Stimulated activated effector memory CD8-positive, alpha-beta T cell treated with anti-CD3 and anti-CD28 coated beads, Interleukin-12 subunit alpha, Interleukin-12 subunit beta, amount 100 ng/mL, for 72 hours (primary cell): ENCODE measurements around the gene BNIP2.
"Not testable (repeated sequence)": the region's sequence is repeated elsewhere in the genome, so short reads cannot be mapped to it uniquely, and the experiment has no call there.

Experiments
- ATAC-seq: fragments of 150-1000 bp; cut with Tn5 transposase; 2 replicates; pipeline ENCODE4 v1.10.0; 2021
- DNase-seq, 2 donors: peaks; one replicate each; pipeline ENCODE4 v3.0.0; 2021 to 2022; ENCODE audit warnings: low spot score in 2 of 2
- H3K27ac Mint-ChIP-seq: one replicate; pipeline ENCODE4 v1.8.0; 2022; ENCODE audit warnings: mild to moderate bottlenecking, mixed read lengths
- H3K36me3 Mint-ChIP-seq: one replicate; pipeline ENCODE4 v1.8.0; 2022; ENCODE audit warnings: mild to moderate bottlenecking, mixed read lengths
- H3K4me1 Mint-ChIP-seq: one replicate; pipeline ENCODE4 v1.8.0; 2022; ENCODE audit warnings: mixed read lengths
- H3K4me3 Mint-ChIP-seq: one replicate; pipeline ENCODE4 v1.8.0; 2022; ENCODE audit warnings: mild to moderate bottlenecking, mixed read lengths
- H3K9me3 Mint-ChIP-seq: one replicate; pipeline ENCODE4 v1.8.0; 2022; ENCODE audit warnings: mixed read lengths

BNIP2 gene

DNA sequence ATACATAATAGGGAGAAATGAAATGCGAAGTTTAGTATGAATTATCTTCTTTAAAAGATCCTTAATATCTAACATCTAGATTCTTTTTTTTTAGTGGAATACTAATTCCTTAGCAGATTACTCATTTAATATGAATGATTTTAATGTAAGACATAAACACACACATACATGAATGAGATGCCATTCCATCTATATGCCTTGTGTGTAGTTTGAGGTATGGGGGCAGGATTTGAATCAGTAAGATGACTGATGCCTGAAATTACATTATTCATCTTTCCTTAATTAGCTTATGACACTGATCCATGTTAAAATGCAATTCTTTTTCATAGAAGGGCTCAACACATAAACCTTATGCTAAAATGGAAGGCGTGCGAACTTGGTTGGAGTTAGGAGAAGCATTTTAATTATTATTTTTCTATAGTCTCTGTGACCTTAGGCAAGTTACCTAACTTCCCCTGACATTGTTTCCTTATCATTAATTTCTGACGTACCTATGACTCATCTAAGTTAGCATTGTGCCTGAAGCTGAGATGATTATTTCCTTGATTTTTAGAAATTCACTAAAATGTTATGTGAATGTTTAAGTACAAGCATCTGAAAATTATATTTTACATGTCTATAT lies 10.8 kb upstream of the BNIP2 start:
- no peak overlapping the region for H3K4me3 Mint-ChIP-seq
- DNase-seq: no peak
- H3K36me3 Mint-ChIP-seq: no peaks in the 10 kb centered on the region
- H3K4me1 Mint-ChIP-seq: no peaks in the 10 kb centered on the region
- no peaks in the 10 kb centered on the region for H3K9me3 Mint-ChIP-seq
- no peak for ATAC-seq
- H3K27ac Mint-ChIP-seq: no peak overlapping the region

DNA sequence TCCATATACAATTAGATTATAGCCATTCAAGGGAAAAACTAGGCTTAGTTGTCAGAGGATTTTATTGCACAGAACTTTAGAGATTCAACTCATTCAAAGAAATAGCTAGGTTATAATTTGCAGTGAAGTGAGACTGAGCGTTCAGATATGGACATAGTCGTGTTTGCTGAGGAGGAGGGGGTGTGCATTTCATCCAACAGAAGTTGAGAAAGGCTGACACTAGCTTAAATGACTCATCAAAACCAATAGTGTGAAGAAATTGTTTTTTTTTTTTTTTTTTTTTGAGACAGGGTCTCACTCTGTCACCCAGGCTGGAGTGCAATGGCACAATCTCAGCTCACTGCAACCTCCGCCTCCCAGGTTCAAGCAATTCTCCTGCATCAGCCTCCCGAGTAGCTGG lies 8.9 kb upstream of the BNIP2 start:
- DNase-seq, H3K9me3 Mint-ChIP-seq, H3K4me3 Mint-ChIP-seq, H3K4me1 Mint-ChIP-seq, H3K36me3 Mint-ChIP-seq, H3K27ac Mint-ChIP-seq, ATAC-seq: not testable (repeated sequence)

DNA sequence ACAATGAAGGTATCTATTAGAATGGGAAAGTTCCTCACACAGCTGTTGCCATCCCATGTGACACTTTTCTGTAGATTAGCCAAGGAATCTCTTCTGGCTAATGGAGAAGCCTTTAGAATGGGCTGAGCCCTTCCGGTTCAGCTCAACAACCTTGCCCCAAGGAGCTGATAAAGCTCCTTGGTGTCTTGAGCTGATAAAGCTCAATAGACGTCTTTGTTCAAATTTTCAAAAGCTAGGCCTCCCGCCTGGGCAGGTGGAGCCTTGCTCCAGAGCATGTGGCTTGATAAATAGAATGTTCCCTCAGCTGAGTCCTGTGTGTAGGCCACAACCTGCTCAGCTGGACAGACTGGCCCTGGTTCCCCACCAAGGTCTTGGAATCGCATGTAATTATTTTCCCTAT lies 7.2 kb upstream of the BNIP2 start:
- Mint-ChIP-seq H3K36me3 (no peaks in the 10 kb centered on the region), H3K27ac (no peak overlapping the region), H3K4me1 (no peaks in the 10 kb centered on the region), H3K4me3 (no peak overlapping the region), H3K9me3 (no peaks in the 10 kb centered on the region)
- no peak for ATAC-seq
- DNase-seq: no peak

DNA sequence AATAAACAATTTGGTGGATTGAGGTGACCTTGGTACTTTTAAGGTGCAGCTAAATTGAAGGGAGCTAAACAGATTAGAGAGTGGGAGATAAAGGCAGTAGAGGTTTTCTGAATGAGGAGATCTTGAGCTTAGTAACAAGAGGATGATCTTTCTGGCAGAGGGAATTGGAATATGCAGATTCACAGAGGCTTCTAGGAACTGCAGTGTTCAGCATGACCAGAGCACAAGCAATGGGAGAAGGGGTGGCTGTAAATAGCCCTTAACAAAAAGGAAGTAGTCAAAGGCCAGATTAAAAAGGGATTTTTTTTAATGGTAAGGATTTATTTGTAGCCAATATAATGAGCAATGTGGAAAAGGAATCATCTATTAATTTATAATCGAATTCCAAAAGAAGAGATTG lies 5.7 kb upstream of the BNIP2 start:
- H3K9me3 Mint-ChIP-seq: no peaks in the 10 kb centered on the region
- DNase-seq (no peak), ATAC-seq (no peak)
- H3K27ac Mint-ChIP-seq: no peak overlapping the region
- H3K4me3 Mint-ChIP-seq: no peak overlapping the region
- peaks cover 7% of the 10 kb centered on the region for H3K4me1 Mint-ChIP-seq
- H3K36me3 Mint-ChIP-seq: peaks cover under 1% of the 10 kb centered on the region

DNA sequence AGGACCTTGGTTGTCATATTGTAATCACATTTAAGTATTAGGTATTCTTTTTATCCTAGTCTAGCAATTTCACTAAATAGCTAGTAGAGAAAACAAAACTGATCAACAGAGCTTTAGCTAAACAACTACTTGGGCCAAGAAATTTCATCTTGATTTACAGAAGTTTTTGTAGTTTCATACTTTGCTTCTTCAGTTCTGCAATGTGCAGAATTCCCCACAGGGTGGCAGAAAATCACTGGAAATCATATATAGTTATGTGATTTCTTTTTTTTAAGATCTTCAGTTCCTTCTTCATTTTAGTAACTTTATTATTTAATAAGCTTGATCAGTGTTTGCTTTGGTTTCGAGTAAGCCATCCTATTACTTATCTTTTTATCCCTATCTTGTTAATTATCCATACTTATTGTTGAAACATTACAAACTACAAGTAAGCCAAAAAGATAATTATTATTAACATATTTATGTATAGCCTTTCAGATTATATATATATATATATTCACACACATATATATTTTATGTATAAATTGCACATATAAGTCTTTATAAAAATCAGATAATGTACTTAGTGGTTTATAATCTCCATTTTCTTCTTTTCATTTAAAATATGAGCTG lies 2.2 kb upstream of the BNIP2 start:
- DNase-seq (no peak), ATAC-seq (no peak)
- H3K4me3 Mint-ChIP-seq: no peak overlapping the region
- H3K9me3 Mint-ChIP-seq: no peaks in the 10 kb centered on the region
- H3K27ac Mint-ChIP-seq: no peak overlapping the region
- peaks cover 31% of the 10 kb centered on the region for H3K36me3 Mint-ChIP-seq
- peaks cover 18% of the 10 kb centered on the region for H3K4me1 Mint-ChIP-seq

DNA sequence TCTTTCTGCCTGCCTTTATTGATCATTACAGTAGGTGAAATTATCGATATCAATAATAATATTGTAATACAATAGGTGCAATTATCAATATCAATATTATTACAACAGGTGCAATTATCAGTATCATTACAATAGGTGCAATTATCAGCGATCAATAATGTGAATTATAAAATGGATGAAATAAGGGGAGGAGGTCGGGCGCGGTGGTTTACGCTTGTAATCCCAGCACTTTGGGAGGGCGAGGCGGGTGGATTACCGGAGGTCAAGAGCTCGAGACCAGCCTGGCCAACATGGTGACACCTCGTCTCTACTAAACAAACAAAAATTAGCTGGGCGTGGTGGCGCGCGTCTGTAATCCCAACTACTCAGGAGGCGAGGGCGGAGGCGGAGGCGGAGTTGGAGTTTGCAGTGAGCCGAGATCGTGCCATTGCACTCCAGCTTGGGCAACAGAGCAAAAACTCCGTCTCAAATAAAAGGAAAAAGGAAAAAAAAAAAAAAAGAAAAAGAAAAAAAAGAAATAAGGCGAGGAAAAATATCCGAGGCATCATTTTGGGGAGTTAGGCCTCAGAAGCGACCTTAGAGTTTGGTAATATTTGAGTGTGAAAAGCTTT lies 611 bp upstream of the BNIP2 start:
- Mint-ChIP-seq H3K4me3 (peak overlapping the region; percentile 76), H3K4me1 (peaks cover 27% of the 10 kb centered on the region), H3K36me3 (peaks cover 44% of the 10 kb centered on the region), H3K27ac (peak overlapping the region; percentile 90), H3K9me3 (no peaks in the 10 kb centered on the region)
- ATAC-seq (peak; percentile 5), DNase-seq (peak; percentile 11 to 78)

DNA sequence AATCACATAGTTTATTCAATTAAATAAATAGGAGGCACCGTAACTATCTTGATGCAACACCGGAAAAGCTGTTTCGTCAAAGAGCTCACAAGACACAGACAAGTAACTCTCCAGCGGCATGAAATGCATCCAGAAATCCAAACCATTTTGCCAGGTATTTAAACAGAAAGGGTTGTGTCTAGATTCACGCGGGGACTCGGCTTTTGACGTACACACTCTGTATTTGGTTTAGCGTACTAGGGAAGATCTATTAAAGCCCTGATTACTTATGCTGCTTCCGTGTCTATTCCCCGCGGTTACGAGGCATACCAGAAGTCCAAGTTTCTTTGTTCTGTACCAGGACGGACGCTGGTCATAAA lies 718 bp downstream of the BNIP2 start:
- peaks cover 27% of the 10 kb centered on the region for H3K4me1 Mint-ChIP-seq
- no peak for DNase-seq
- peak overlapping the region; percentile 76 for H3K4me3 Mint-ChIP-seq
- peaks cover 47% of the 10 kb centered on the region for H3K36me3 Mint-ChIP-seq
- peak overlapping the region; percentile 90 for H3K27ac Mint-ChIP-seq
- no peaks in the 10 kb centered on the region for H3K9me3 Mint-ChIP-seq
- peak; percentile 1 for ATAC-seq

DNA sequence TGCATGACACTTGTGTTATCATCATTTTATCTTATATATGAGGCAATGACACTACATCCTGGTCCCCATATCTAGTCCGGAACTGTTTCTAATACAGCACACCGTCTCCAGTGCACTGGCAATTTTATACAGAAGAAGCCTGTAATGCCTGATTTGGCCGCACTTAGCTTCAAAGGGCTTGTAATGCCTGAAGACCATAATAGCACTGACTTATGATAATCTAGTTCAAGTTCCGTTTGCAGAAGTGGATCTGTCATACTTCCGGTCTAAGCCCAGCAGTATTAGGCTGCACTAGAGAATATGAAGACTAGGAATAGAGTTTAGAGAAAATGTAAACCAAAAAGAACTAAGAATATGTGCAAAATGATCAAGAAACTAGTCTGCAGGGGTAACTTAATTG lies 1.3 kb downstream of the BNIP2 start:
- peaks cover 53% of the 10 kb centered on the region for H3K36me3 Mint-ChIP-seq
- H3K27ac Mint-ChIP-seq: peak overlapping the region; percentile 90
- ATAC-seq: no peak
- H3K4me3 Mint-ChIP-seq: peak overlapping the region; percentile 76
- H3K4me1 Mint-ChIP-seq: peaks cover 27% of the 10 kb centered on the region
- H3K9me3 Mint-ChIP-seq: no peaks in the 10 kb centered on the region
- DNase-seq: no peak

DNA sequence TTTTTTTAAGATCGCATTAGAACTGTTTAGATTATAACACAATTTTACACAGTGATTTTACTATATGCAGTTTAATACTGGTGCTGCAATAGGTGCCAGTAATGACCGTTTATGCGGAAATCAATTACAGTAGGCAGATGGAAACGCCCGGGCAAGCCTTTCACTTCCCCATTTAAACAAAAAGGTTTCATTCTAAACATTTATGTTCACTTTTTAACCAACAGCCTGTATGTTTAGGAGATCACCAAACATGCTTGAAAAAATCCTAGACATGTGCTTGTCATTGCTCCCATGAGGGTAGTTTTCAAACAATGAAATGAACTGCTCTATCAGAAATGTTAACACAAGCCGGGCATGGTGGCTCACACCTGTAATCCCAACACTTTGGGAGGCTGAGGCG lies 2.7 kb downstream of the BNIP2 start:
- ATAC-seq: no peak
- H3K4me1 Mint-ChIP-seq: peaks cover 27% of the 10 kb centered on the region
- H3K27ac Mint-ChIP-seq: no peak overlapping the region

DNA sequence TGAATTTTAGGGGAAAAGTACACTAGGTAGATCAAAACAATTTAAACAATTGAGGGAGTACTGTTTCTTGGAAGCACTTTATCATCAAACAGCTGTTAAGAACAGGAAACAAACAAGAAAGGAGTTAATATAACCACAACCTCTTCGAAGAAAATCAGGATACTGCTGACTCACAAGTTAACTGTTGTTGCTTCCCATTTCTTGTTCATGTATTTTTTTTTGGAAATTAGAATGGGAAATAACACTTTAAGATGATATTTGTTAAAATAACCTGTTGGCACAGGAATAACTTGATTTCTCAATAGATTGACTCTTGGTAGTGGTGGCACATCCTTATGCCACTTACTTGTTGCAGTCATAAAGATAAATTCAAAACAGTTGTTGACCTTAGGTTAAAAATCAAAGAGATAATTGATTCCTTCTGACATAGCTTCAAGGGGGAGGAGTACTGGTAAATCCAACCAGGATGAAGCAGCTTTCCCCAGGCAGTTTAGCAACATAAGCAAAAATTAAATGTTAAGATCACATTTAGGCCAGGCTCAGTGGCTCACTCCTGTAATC lies 3.3 kb downstream of the BNIP2 start:
- DNase-seq: no peak
- H3K4me3 Mint-ChIP-seq: peak overlapping the region; percentile 76
- peaks cover 27% of the 10 kb centered on the region for H3K4me1 Mint-ChIP-seq
- H3K36me3 Mint-ChIP-seq: peaks cover 73% of the 10 kb centered on the region
- H3K9me3 Mint-ChIP-seq: no peaks in the 10 kb centered on the region
- H3K27ac Mint-ChIP-seq: peak overlapping the region; percentile 56
- no peak for ATAC-seq

More for the DNA sequence above, 2.7 kb downstream of the BNIP2 start:
- peak overlapping the region; percentile 76 for H3K4me3 Mint-ChIP-seq
- DNase-seq: no peak
- no peaks in the 10 kb centered on the region for H3K9me3 Mint-ChIP-seq
- H3K36me3 Mint-ChIP-seq: peaks cover 67% of the 10 kb centered on the region

DNA sequence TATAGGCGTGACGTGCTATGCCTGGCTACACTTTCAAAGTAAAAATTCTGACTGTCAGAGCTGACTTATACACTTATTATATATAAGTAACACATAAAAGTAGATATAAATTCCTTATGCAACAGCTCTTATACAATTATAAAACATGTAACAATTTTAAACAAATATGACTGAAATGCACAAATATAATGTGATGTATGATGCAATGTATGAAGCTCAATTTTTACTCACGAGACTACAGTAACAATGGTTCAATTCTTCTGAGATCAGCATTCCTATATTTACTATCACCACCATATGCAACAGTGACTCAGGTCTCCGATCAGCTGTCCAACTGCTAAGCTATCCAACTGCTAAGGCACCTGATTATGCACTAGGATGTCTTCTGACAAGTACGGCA lies 8.2 kb downstream of the BNIP2 start:
- Mint-ChIP-seq H3K27ac (no peak overlapping the region), H3K4me3 (no peak overlapping the region), H3K36me3 (peaks cover 87% of the 10 kb centered on the region), H3K4me1 (peaks cover 7% of the 10 kb centered on the region), H3K9me3 (no peaks in the 10 kb centered on the region)
- ATAC-seq (no peak), DNase-seq (no peak)

DNA sequence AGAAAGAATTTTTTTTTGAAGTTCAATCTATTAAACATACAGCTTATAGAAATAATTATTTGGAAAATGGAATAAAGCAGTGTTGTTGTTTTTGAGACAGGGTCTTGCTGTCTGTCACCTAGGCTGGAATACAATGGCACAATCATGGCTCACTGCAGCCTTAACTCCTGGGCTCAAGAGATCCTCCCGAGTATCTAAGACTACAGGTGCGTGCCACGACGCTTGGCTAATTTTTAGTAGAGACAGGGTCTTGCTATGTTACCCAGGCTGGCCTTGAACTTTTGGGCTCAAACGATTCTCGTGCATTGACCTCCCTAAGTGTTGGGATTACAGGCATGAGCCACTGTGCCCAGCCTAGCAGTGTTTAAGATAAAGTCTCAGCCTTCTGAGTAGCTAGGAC lies 8.8 kb downstream of the BNIP2 start:
- H3K4me3 Mint-ChIP-seq: no peak overlapping the region
- DNase-seq (no peak), ATAC-seq (no peak)
- H3K4me1 Mint-ChIP-seq: peaks cover 2% of the 10 kb centered on the region
- no peak overlapping the region for H3K27ac Mint-ChIP-seq
- H3K36me3 Mint-ChIP-seq: peaks cover 88% of the 10 kb centered on the region
- H3K9me3 Mint-ChIP-seq: no peaks in the 10 kb centered on the region

DNA sequence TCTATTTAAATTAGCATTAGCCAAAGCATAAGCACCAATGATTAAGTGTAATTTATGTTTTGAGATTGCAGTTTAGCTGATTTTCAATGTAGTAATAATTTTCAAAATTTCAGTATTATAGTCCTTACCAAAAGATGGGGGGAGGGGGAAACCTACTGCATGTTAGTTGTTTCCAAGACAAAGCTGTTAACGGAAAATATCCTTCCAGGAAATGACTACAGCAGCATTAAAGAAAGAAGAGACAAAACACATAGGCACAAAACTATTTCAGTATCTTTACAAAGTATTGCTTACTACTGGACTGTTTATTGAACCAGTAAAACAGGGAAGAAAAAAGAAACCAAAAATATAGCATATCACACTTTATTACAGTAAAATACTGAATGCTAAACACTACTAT lies 10.5 kb downstream of the BNIP2 start:
- no peak overlapping the region for H3K4me3 Mint-ChIP-seq
- H3K9me3 Mint-ChIP-seq: no peaks in the 10 kb centered on the region
- H3K27ac Mint-ChIP-seq: peak overlapping the region; percentile 60
- DNase-seq (no peak), ATAC-seq (no peak)
- H3K4me1 Mint-ChIP-seq: no peaks in the 10 kb centered on the region
- H3K36me3 Mint-ChIP-seq: peaks cover 100% of the 10 kb centered on the region

DNA sequence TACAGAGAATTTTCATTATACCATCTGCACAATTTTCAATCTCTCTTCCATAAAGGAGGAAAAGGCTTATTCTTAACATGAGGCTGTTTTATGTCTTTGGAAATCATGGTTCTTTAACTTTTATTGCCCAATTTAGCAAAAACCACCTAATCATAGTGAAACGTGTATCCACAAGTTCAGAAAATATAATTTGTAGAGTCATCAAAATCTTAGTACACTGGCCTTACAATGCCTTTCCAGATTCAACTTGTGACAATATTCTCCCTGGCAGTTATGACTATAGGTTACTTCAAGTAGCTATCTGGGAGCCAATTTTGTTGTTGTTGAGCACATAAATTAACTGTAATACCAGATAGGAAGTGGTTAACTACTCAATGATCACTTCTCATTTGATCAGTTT lies 10.9 kb downstream of the BNIP2 start:
- DNase-seq (no peak), ATAC-seq (no peak)
- Mint-ChIP-seq H3K4me3 (no peak overlapping the region), H3K27ac (peak overlapping the region; percentile 60), H3K4me1 (no peaks in the 10 kb centered on the region), H3K9me3 (no peaks in the 10 kb centered on the region), H3K36me3 (peaks cover 100% of the 10 kb centered on the region)

DNA sequence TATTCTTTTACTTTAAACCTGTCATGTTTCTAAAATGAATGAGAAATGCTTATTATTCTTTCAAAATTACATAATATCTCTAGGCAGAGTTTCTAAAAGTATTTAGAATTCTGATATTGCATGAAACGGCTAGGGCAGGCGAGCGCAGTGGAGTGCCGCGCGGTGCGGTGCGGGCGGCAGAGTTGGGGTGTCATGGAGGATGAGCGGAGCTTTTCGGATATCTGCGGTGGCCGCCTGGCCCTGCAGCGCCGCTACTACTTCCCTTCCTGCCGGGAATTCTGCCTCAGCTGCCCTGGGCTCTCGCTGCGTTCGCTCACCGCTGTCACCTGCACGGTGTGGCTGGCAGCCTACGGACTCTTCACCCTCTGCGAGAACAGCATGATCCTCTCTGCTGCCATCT lies 12.6 kb downstream of the BNIP2 start:
- Mint-ChIP-seq H3K4me3 (no peak overlapping the region), H3K4me1 (no peaks in the 10 kb centered on the region), H3K36me3 (peaks cover 100% of the 10 kb centered on the region), H3K27ac (no peak overlapping the region), H3K9me3 (no peaks in the 10 kb centered on the region)
- DNase-seq: no peak
- ATAC-seq: no peak

DNA sequence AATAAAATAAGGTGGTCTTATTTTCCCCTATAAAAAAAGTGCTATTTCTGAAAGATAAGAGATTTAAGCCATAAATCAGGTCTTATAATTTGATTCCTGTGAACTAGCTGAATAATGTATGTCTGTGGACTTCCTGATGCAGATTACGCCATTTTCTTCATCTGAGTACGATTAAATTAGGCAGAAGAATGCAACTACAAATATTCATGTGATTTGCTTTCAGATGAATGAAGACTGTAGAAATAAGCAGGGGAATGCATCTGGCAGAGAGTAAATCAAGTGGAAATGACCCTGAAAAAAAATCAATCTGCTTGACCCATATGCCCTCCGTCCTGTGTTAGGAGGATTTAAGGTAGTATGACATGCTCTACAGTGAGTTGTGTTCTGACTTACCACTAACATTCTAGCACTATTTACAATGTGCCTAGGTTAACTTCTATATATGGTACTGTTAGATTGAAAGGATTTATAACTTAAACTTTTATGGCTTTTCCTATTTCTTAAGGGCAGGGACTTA lies 14.7 kb downstream of the BNIP2 start:
- DNase-seq (no peak), ATAC-seq (no peak)
- H3K36me3 Mint-ChIP-seq: peaks cover 100% of the 10 kb centered on the region
- no peak overlapping the region for H3K27ac Mint-ChIP-seq
- H3K4me1 Mint-ChIP-seq: no peaks in the 10 kb centered on the region
- no peaks in the 10 kb centered on the region for H3K9me3 Mint-ChIP-seq
- H3K4me3 Mint-ChIP-seq: no peak overlapping the region
